ENCODE results near the gene PARD3. TPM values are rescaled to one million over a fixed set of nuclear protein-coding genes. Genes with fewer than 3 reads are reported as not detected.

PARD3 gene
- total and polyA plus RNA-seq, 2 donors (not counting 1 experiment from before 2014, with no cell fraction given) = 24.0 to 46.4 TPM

- H3K27ac ChIP-seq (ENCODE audit: insufficient read depth, low read length) = peak overlapping the region; percentile 87
- peak overlapping the region; percentile 85 for H2AFZ ChIP-seq (ENCODE audit: low read length)
- DNase-seq (ENCODE audit: low read depth in 2 of 2) = peak in 1 of 2 donors; percentile 95
- no peaks in the 10 kb centered on the region for H3K36me3 ChIP-seq (ENCODE audit: control insufficient read depth, insufficient read depth, low read length)
- H4K20me1 ChIP-seq (ENCODE audit: control insufficient read depth, extremely low read depth, insufficient read depth, low read length) = no peaks in the 10 kb centered on the region
- no peak overlapping the region for H3K4me3 ChIP-seq (replicated peaks in 1 of 4; ENCODE audit: control extremely low read depth in 1 of 4, insufficient read depth in 1 of 4, low read depth in 3 of 4, low read length in 4 of 4)
- H3K4me1 ChIP-seq (ENCODE audit: control insufficient read depth, extremely low read depth, insufficient read depth, low read length) = peaks cover 20% of the 10 kb centered on the region
- no peaks in the 10 kb centered on the region for H3K9me3 ChIP-seq (ENCODE audit: control insufficient read depth, insufficient read depth, low read depth, low read length)
- no peaks in the 10 kb centered on the region for H3K27me3 ChIP-seq (ENCODE audit: control insufficient read depth, insufficient read depth, low read length)
- no peaks in the 10 kb centered on the region for H3K79me2 ChIP-seq (ENCODE audit: control insufficient read depth, insufficient read depth, low read length)
- peak overlapping the region; percentile 39 for H3K4me2 ChIP-seq (ENCODE audit: extremely low read depth, insufficient read depth, low read length)
- no peak overlapping the region for H3K9ac ChIP-seq (ENCODE audit: insufficient read depth, low read length)
- TF ChIP-seq CTCF (conservative IDR thresholded peaks at IDR 0.05 in 1 of 2, IDR thresholded peaks at IDR 0.05 in 1 of 2; ENCODE audit: low read depth in 1 of 2, low read length in 2 of 2) (peak in 1 of 2 donors; percentile 7), EZH2 (IDR thresholded peaks at IDR 0.05; ENCODE audit: low read length, missing control alignments) (no peak)
These were observed 712.1 kb downstream of the PARD3 start for GRCh38 chr10:34102893-34103506.

- Histone ChIP-seq H3K9ac (ENCODE audit: insufficient read depth, low read length) (peak overlapping the region; percentile 1), H3K4me2 (ENCODE audit: extremely low read depth, insufficient read depth, low read length) (peak overlapping the region; percentile 71), H2AFZ (ENCODE audit: low read length) (peak overlapping the region; percentile 74), H3K9me3 (ENCODE audit: control insufficient read depth, insufficient read depth, low read depth, low read length) (no peaks in the 10 kb centered on the region), H3K4me1 (ENCODE audit: control insufficient read depth, extremely low read depth, insufficient read depth, low read length) (peaks cover 20% of the 10 kb centered on the region), H3K79me2 (ENCODE audit: control insufficient read depth, insufficient read depth, low read length) (no peaks in the 10 kb centered on the region), H4K20me1 (ENCODE audit: control insufficient read depth, extremely low read depth, insufficient read depth, low read length) (no peaks in the 10 kb centered on the region), H3K27ac (ENCODE audit: insufficient read depth, low read length) (peak overlapping the region; percentile 87), H3K36me3 (ENCODE audit: control insufficient read depth, insufficient read depth, low read length) (no peaks in the 10 kb centered on the region), H3K4me3 (replicated peaks in 1 of 4; ENCODE audit: control extremely low read depth in 1 of 4, insufficient read depth in 1 of 4, low read depth in 3 of 4, low read length in 4 of 4) (peak overlapping the region in 1 of 4 experiments; percentile 8), H3K27me3 (ENCODE audit: control insufficient read depth, insufficient read depth, low read length) (no peaks in the 10 kb centered on the region)
- TF ChIP-seq EZH2 (IDR thresholded peaks at IDR 0.05; ENCODE audit: low read length, missing control alignments) (no peak), CTCF (conservative IDR thresholded peaks at IDR 0.05 in 1 of 2, IDR thresholded peaks at IDR 0.05 in 1 of 2; ENCODE audit: low read depth in 1 of 2, low read length in 2 of 2) (no peak)
- peak; percentile 50 to 65 for DNase-seq (ENCODE audit: low read depth in 2 of 2)
These were observed 712.8 kb downstream of the PARD3 start for GRCh38 chr10:34102237-34102673.

- peaks cover 20% of the 10 kb centered on the region for H3K4me1 ChIP-seq (ENCODE audit: control insufficient read depth, extremely low read depth, insufficient read depth, low read length)
- no peak overlapping the region for H3K4me2 ChIP-seq (ENCODE audit: extremely low read depth, insufficient read depth, low read length)
- no peak overlapping the region for H3K4me3 ChIP-seq (replicated peaks in 1 of 4; ENCODE audit: control extremely low read depth in 1 of 4, insufficient read depth in 1 of 4, low read depth in 3 of 4, low read length in 4 of 4)
- no peak overlapping the region for H2AFZ ChIP-seq (ENCODE audit: low read length)
- no peak overlapping the region for H3K27ac ChIP-seq (ENCODE audit: insufficient read depth, low read length)
- H3K79me2 ChIP-seq (ENCODE audit: control insufficient read depth, insufficient read depth, low read length) = no peaks in the 10 kb centered on the region
- no peaks in the 10 kb centered on the region for H3K36me3 ChIP-seq (ENCODE audit: control insufficient read depth, insufficient read depth, low read length)
- no peaks in the 10 kb centered on the region for H3K9me3 ChIP-seq (ENCODE audit: control insufficient read depth, insufficient read depth, low read depth, low read length)
- no peak overlapping the region for H3K9ac ChIP-seq (ENCODE audit: insufficient read depth, low read length)
- TF ChIP-seq CTCF (conservative IDR thresholded peaks at IDR 0.05 in 1 of 2, IDR thresholded peaks at IDR 0.05 in 1 of 2; ENCODE audit: low read depth in 1 of 2, low read length in 2 of 2) (no peak), EZH2 (IDR thresholded peaks at IDR 0.05; ENCODE audit: low read length, missing control alignments) (no peak)
- H4K20me1 ChIP-seq (ENCODE audit: control insufficient read depth, extremely low read depth, insufficient read depth, low read length) = no peaks in the 10 kb centered on the region
- no peaks in the 10 kb centered on the region for H3K27me3 ChIP-seq (ENCODE audit: control insufficient read depth, insufficient read depth, low read length)
- DNase-seq (ENCODE audit: low read depth in 2 of 2) = no peak
These were observed 714.1 kb downstream of the PARD3 start for GRCh38 chr10:34101001-34101400.

Data from fibroblast of lung (primary cell).